ENCODE data around the gene ADK. TPM values are rescaled to one million over a fixed set of nuclear protein-coding genes. Genes with fewer than 3 reads are reported as not detected.
"Not testable (repeated sequence)": the region's sequence is repeated elsewhere in the genome, so short reads cannot be mapped to it uniquely, and the experiment has no call there.

ADK gene
- total RNA-seq, 2 donors from 2014 or later: 14.4 to 24.3 TPM

- TF ChIP-seq CTCF (IDR thresholded peaks at IDR 0.05): no peak
- no peaks in the 10 kb centered on the region for H3K27me3 ChIP-seq (replicated peaks; ENCODE audit: insufficient read depth)
- ATAC-seq (ENCODE audit: insufficient number of reproducible peaks, low FRiP score, low read depth): no peak
- no peak overlapping the region for H3K4me3 ChIP-seq
- peak overlapping the region in 1 of 2 donors; percentile 5 for H3K27ac ChIP-seq
- peaks cover 40% of the 10 kb centered on the region for H3K36me3 ChIP-seq
- no peaks in the 10 kb centered on the region for H3K9me3 ChIP-seq
- peaks cover 0 to 17% of the 10 kb centered on the region in 2 donors for H3K4me1 ChIP-seq (ENCODE audit: control insufficient read depth in 1 of 2, low read depth in 2 of 2)
- DNase-seq (ENCODE audit: low spot score): no peak
Measured at GRCh38 chr10:74123081-74123480, 27.9 kb upstream of the ADK start.

GRCh38 chr10:74133923-74134820 lies 16.8 kb upstream of the ADK start:
- H3K36me3 ChIP-seq: peaks cover 41% of the 10 kb centered on the region
- ATAC-seq (ENCODE audit: insufficient number of reproducible peaks, low FRiP score, low read depth): no peak

GRCh38 chr10:74135452-74135851 lies 15.6 kb upstream of the ADK start:
- H3K4me3 ChIP-seq: no peak overlapping the region
- ATAC-seq (ENCODE audit: insufficient number of reproducible peaks, low FRiP score, low read depth): no peak
- no peak for TF ChIP-seq CTCF (IDR thresholded peaks at IDR 0.05)
- DNase-seq (ENCODE audit: low spot score): no peak
- H3K4me1 ChIP-seq (ENCODE audit: control insufficient read depth in 1 of 2, low read depth in 2 of 2): peaks cover 11 to 12% of the 10 kb centered on the region in 2 donors
- H3K27ac ChIP-seq: no peak overlapping the region
- no peaks in the 10 kb centered on the region for H3K27me3 ChIP-seq (replicated peaks; ENCODE audit: insufficient read depth)
- H3K36me3 ChIP-seq: peaks cover 39% of the 10 kb centered on the region
- H3K9me3 ChIP-seq: no peaks in the 10 kb centered on the region

More at GRCh38 chr10:74133923-74134820, 16.8 kb upstream of the ADK start:
- Histone ChIP-seq H3K27ac (peak overlapping the region in 1 of 2 donors; percentile 18), H3K4me1 (ENCODE audit: control insufficient read depth in 1 of 2, low read depth in 2 of 2) (peaks cover 11 to 12% of the 10 kb centered on the region in 2 donors), H3K4me3 (no peak overlapping the region), H3K27me3 (replicated peaks; ENCODE audit: insufficient read depth) (no peaks in the 10 kb centered on the region), H3K9me3 (no peaks in the 10 kb centered on the region)
- no peak for TF ChIP-seq CTCF (IDR thresholded peaks at IDR 0.05)
- DNase-seq (ENCODE audit: low spot score): no peak

GRCh38 chr10:74137992-74138391 lies 13.0 kb upstream of the ADK start:
- H3K4me1 ChIP-seq (ENCODE audit: control insufficient read depth in 1 of 2, low read depth in 2 of 2): peaks cover 12 to 17% of the 10 kb centered on the region in 2 donors
- DNase-seq (ENCODE audit: low spot score): no peak
- H3K4me3 ChIP-seq: no peak overlapping the region

GRCh38 chr10:74138596-74138995 lies 12.4 kb upstream of the ADK start:
- H3K4me3 ChIP-seq; H3K27me3 ChIP-seq (replicated peaks; ENCODE audit: insufficient read depth); H3K9me3 ChIP-seq; DNase-seq (ENCODE audit: low spot score); ATAC-seq (ENCODE audit: insufficient number of reproducible peaks, low FRiP score, low read depth); H3K27ac ChIP-seq: not testable (repeated sequence)
- Histone ChIP-seq H3K36me3 (peaks cover 23% of the 10 kb centered on the region), H3K4me1 (ENCODE audit: control insufficient read depth in 1 of 2, low read depth in 2 of 2) (peaks cover 12 to 17% of the 10 kb centered on the region in 2 donors)

More at GRCh38 chr10:74137992-74138391, 13.0 kb upstream of the ADK start:
- no peak for ATAC-seq (ENCODE audit: insufficient number of reproducible peaks, low FRiP score, low read depth)
- Histone ChIP-seq H3K9me3 (no peaks in the 10 kb centered on the region), H3K27me3 (replicated peaks; ENCODE audit: insufficient read depth) (no peaks in the 10 kb centered on the region), H3K27ac (no peak overlapping the region), H3K36me3 (peaks cover 26% of the 10 kb centered on the region)
- TF ChIP-seq CTCF (IDR thresholded peaks at IDR 0.05): no peak

All from thoracic aorta (tissue), 2 donors.